ENCODE measurements around the gene NOP53. TPM values are rescaled to one million over a fixed set of nuclear protein-coding genes. Genes with fewer than 3 reads are reported as not detected.
"Not testable (repeated sequence)": the region's sequence is repeated elsewhere in the genome, so short reads cannot be mapped to it uniquely, and the experiment has no call there.

Gene NOP53
- total RNA-seq, 6 donors from 2014 or later: 261 to 432 (median 282) TPM

DNA sequence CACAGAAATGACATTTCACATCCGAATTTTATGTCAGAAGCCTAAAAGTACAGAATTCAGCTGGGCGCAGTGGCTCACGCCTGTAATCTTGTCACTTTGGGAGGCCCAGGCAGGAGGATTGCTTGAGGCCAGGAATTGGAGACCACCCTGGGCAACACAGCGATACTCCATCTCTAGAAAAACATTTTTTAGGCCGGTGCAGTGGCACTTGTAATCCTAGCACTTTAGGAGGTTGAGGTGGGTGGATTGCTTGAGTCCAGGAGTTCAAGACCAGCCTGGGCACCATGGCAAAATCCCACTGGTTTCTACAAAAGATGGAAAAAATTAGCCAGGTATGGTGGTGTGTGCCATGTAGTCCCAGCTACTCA is 15.3 kb downstream of the NOP53 start:
- Histone ChIP-seq H3K4me3 (no peak overlapping the region), H3K9me3 (no peaks in the 10 kb centered on the region), H3K27me3 (no peaks in the 10 kb centered on the region), H3K4me1 (no peaks in the 10 kb centered on the region), H3K36me3 (peaks cover 17 to 49% (median 29%) of the 10 kb centered on the region in 4 donors), H3K27ac (no peak overlapping the region)
- TF ChIP-seq POLR2A (IDR thresholded peaks at IDR 0.05) (no peak), EP300 (IDR thresholded peaks at IDR 0.05) (no peak), POLR2AphosphoS5 (IDR thresholded peaks at IDR 0.05) (no peak)
- TF ChIP-seq, protein P1, sequence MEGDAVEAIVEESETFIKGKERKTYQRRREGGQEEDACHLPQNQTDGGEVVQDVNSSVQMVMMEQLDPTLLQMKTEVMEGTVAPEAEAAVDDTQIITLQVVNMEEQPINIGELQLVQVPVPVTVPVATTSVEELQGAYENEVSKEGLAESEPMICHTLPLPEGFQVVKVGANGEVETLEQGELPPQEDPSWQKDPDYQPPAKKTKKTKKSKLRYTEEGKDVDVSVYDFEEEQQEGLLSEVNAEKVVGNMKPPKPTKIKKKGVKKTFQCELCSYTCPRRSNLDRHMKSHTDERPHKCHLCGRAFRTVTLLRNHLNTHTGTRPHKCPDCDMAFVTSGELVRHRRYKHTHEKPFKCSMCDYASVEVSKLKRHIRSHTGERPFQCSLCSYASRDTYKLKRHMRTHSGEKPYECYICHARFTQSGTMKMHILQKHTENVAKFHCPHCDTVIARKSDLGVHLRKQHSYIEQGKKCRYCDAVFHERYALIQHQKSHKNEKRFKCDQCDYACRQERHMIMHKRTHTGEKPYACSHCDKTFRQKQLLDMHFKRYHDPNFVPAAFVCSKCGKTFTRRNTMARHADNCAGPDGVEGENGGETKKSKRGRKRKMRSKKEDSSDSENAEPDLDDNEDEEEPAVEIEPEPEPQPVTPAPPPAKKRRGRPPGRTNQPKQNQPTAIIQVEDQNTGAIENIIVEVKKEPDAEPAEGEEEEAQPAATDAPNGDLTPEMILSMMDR (IDR thresholded peaks at IDR 0.05): no peak
- DNase-seq: no peak
- ATAC-seq (ENCODE audit: low FRiP score in 2 of 2): no peak
- WGBS, 2 donors: 92 to 97% methylated on average over 4 to 5 of the region's 5 CpGs

DNA sequence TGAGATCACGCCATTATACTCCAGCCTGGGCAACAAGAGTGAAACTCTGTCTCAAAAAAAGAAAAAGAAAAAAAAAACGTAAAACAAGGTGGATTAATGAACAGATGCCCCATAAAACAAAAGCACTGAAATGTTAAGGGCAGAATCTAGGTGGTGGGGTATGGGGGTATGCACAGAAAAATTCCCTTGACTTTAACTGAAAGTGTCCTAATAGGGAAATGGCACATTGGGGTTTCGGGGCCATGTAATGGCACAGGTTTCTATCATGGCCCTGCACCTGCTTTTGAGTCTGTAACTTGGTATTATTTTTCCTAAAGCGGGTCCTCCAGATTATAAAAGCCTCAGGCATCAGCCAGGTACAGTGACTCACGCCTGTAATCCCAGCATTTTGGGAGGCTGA is 16.2 kb downstream of the NOP53 start:
- Histone ChIP-seq H3K4me1 (no peaks in the 10 kb centered on the region), H3K36me3 (peaks cover 7 to 40% (median 20%) of the 10 kb centered on the region in 4 donors), H3K9me3 (no peaks in the 10 kb centered on the region), H3K27me3 (no peaks in the 10 kb centered on the region), H3K4me3 (no peak overlapping the region), H3K27ac (no peak overlapping the region)
- TF ChIP-seq EP300 (IDR thresholded peaks at IDR 0.05): no peak
- TF ChIP-seq, protein P1 (IDR thresholded peaks at IDR 0.05): no peak
- no peak for TF ChIP-seq POLR2A (IDR thresholded peaks at IDR 0.05)
- TF ChIP-seq POLR2AphosphoS5 (IDR thresholded peaks at IDR 0.05): no peak
- DNase-seq: no peak
- 80 to 86% methylated on average over 5 of the region's 5 CpGs for WGBS, 2 donors
- ATAC-seq (ENCODE audit: low FRiP score in 2 of 2): no peak

DNA sequence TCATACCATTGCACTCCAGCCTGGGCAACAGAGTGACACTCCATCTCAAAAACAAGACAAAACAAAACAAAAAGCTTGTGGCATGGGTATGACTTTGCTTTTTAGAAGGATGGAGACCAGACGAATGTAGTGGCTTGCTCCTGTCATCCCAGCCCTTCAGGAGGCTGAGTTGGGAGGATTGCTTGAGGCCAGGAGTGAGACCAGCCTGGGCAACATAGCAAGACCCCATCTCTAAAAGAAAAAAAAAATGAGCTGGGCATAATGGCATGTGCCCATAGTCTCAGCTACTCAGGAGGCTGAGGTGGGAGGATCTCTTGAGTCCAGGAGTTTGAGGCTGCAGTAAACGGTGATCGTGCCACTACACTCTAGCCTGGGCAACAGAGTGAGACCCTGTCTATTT is 16.8 kb downstream of the NOP53 start:
- no peak for DNase-seq
- H3K9me3 ChIP-seq: no peaks in the 10 kb centered on the region
- H3K27me3 ChIP-seq: no peaks in the 10 kb centered on the region
- peaks cover 1 to 34% (median 14%) of the 10 kb centered on the region in 4 donors for H3K36me3 ChIP-seq
- no peak overlapping the region for H3K4me3 ChIP-seq
- H3K27ac ChIP-seq: no peak overlapping the region
- 91% methylated on average over 2 to 3 of the region's 3 CpGs for WGBS, 2 donors
- no peak for TF ChIP-seq POLR2AphosphoS5 (IDR thresholded peaks at IDR 0.05)
- TF ChIP-seq, protein P1 (IDR thresholded peaks at IDR 0.05): no peak
- TF ChIP-seq EP300 (IDR thresholded peaks at IDR 0.05): no peak
- TF ChIP-seq POLR2A (IDR thresholded peaks at IDR 0.05): no peak
- H3K4me1 ChIP-seq: no peaks in the 10 kb centered on the region
- ATAC-seq (ENCODE audit: low FRiP score in 2 of 2): no peak

DNA sequence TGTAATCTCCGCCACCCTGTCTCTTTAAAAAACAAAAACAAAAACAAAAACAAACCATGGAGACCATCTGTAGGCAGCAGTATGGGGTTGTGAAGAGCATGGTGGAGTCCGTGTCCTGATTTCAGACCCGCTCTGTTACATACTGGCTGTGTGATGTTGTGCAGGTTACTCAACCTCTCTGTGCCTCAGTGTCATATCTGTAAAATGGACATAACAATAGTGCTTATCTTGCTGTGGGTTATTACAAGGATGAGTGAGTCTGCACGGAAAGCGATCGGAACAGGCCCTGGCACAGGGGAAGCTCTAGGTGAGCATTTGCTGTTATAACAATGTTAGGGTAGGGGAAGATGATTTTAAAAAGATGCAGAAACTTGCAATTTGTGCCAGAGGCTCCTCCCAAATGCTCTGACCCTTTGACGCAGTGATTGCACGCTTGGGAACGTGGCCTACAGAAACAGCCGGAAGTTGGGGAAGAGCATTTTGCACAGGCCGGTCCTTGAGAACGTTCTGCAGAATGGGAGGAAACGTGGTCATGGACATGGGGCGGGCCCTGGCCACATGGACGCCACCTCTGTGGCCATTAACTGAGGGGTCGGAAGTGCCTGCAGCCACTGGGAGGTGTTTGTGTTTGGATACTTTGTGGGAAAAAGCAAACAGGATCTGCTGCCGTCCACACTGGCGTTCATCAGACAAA is 17.4 kb downstream of the NOP53 start:
- Histone ChIP-seq H3K4me1 (no peaks in the 10 kb centered on the region), H3K9me3 (no peaks in the 10 kb centered on the region), H3K27me3 (no peaks in the 10 kb centered on the region), H3K4me3 (no peak overlapping the region), H3K36me3 (peaks cover 0 to 28% (median 8%) of the 10 kb centered on the region in 4 donors), H3K27ac (no peak overlapping the region)
- TF ChIP-seq EP300 (IDR thresholded peaks at IDR 0.05) (no peak), POLR2AphosphoS5 (IDR thresholded peaks at IDR 0.05) (peak in 1 of 2 donors; percentile 19)
- 52 to 62% methylated on average over 18 of the region's 18 CpGs for WGBS, 2 donors
- DNase-seq: no peak
- ATAC-seq (ENCODE audit: low FRiP score in 2 of 2): no peak

DNA sequence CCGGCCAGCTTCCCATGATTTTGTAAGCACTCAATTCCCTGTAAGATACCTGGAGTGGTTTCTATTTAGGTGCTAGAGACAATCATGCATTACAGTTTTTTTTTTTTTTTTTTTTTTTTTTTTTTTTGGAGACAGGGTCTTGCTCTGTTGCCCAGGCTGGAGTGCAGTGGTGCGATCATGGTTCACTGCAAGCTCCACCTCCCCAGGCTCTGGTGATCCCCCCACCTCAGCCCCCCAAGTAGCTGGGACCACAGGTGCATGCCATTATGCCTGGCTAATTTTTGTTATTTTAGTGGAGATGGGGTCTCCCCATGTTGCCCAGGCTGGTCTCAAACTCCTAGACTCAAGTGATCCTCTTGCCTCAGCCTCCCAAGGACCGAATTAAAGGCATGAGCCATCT is 19.4 kb downstream of the NOP53 start:
- H3K4me1 ChIP-seq; H3K27ac ChIP-seq; H3K4me3 ChIP-seq; H3K27me3 ChIP-seq; H3K36me3 ChIP-seq; DNase-seq; ATAC-seq (ENCODE audit: low FRiP score in 2 of 2); H3K9me3 ChIP-seq: not testable (repeated sequence)
- WGBS, 2 donors: 93 to 97% methylated on average over 3 of the region's 3 CpGs
